ENCODE results near the gene PDE4D. TPM values are rescaled to one million over a fixed set of nuclear protein-coding genes. Genes with fewer than 3 reads are reported as not detected.

The PDE4D gene
- total RNA-seq, 2 donors from 2014 or later: 33.8 to 82.6 TPM

DNA sequence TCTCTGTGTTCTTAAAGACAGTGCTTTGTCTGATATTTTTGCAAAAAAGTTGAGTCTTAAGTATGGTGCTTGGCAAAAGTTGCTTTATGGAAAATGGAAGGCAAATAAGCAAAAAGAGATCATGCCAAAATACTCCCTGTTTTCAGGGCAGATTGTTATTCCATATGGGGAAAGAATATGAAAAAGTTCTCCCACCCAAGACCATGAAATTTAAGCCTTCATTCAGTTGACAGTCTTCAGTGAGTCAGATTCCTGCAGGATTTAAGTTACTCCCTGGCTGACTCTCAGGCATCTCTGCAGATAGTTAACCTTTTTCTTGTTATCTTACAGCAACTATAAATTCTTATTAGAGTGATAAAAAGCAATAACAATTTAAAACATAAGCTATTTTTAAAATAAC is 601.6 kb downstream of the PDE4D start:
- intact Hi-C loops (cut with DNase I): no loop called here
- DNase-seq: no peak
- ATAC-seq: no peak

DNA sequence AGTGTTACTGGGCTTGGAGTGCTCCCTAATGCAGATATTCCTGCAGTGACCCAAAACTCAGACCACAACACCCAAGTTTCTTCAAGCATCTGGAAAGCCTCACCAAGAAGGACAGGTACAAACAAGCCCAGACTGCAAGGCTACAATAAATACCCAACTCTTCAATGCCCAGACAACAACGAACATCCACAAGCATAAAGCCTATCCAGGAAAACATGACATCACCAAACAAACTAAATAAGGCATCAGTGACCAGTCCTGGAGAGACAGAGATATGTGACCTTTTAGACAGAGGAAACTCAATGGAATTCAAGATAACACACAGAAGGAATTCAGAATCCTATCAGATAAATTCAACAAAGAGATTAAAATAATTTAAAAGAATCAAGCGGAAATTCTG is 605.6 kb downstream of the PDE4D start:
- intact Hi-C loops (cut with DNase I): no loop called here
- DNase-seq (no peak), ATAC-seq (no peak)

DNA sequence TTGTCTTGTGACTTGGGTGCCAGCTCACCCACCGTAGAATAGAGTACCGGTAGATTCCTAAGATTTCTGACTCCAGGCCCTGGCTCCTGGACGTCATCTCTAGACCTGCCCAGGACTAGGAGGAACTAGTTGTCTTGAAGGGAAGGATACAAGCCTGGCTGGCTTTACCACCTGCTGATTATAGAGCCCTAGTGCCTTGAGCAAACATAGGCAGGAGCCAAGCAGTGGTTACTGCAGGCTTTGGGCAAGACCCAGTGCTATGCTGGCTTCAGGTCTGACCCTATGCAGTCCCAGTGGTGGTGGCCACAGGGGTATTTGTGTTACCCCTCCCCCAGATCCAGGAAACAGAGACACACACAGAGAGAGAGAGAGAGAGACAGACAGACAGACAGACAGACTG is 606.2 kb downstream of the PDE4D start:
- intact Hi-C loops (cut with DNase I): no loop called here
- DNase-seq (no peak), ATAC-seq (no peak)

DNA sequence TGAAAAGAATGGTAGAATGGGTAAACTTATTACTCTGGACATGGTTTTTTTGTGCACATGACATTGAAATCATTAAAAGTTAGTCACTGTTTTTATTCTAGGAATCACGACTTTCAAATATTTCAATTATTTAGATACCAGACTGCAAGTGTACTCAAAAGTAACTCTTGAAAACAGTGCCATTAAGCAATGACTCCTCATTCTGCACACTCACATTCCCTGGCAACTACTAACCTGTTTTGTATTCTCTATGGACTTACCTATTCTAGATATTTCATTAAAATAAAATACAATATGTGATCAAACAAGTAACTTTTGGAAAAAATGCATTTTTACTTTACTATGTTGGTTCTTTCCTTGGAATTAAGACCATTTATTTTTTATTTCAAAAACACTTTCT is 607.0 kb downstream of the PDE4D start:
- intact Hi-C loops (cut with DNase I): no loop called here
- ATAC-seq (no peak), DNase-seq (no peak)

DNA sequence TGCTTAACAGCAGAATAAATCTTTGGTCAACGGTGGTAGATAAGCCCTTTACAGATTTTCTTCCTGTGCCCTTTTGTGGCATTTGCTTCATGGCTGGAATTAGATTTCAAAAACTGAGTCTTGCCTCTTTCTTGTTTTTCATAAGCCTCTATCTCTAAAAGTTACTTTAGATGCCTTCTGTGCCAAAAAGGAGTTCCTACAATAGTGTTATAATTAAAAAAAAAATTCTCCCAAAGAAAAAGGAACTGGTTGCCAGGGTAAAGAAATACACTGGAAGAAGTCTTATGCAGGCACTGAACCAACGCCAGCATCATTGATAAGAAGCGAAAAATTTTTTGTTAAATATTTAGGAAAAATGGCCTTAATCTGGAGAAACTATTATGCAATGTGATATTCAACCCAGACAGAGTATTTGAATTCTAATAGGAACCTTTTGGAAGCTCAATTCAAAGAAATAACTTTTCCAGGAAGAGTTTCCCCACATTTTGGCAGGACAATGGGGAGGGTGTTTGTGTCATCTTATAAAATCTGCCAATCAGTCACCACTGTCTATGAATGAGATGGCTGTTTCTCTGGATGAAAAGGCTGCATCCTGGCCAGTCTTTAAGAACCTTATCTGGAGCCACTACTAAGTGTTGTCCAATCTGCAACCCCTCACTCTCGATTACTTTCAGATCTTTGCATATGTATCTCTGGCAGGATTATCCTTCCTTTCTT is 608.1 kb downstream of the PDE4D start:
- DNase-seq (no peak), ATAC-seq (peak; percentile 30 to 63)
- intact Hi-C loops (cut with DNase I): no loop called here

DNA sequence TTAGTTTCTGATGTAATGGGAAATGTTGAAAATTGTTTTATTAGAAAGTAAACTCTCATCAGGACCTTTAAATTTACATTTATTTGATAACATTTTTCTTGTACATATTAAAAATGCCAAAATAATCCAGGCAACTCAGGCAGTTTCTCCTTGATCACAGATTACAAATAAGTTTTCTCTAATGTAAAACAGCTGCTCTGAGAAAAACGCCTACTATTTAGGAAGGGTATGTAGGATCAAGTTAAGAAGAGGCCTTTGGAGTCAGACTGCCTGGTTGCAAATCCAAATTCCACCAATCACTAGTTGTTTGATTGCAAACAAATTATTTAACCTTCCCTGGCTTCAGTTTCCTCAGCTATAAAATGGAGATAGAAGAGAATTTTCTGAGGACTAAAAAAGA is 610.8 kb downstream of the PDE4D start:
- intact Hi-C loops (cut with DNase I): no loop called here
- no peak for DNase-seq
- ATAC-seq: no peak

DNA sequence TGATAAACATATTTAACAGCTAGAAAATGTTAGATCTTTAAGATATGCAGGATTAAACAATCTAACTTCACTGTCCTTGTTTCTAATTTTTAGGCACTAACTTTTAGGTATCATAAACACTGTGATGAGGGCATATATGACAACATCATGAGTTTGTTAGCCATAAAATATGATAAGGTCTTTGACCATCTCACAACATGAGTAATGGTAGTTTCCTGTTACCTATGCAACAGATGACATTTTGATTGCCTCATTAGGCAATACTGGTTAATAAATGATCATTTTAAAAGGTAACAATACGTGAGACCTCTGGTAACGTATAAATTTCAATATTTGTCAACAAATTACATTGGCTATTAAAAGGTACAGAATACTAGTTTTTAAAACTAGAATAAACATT is 613.5 kb downstream of the PDE4D start:
- no peak for ATAC-seq
- no peak for DNase-seq
- intact Hi-C loops (cut with DNase I): no loop called here

DNA sequence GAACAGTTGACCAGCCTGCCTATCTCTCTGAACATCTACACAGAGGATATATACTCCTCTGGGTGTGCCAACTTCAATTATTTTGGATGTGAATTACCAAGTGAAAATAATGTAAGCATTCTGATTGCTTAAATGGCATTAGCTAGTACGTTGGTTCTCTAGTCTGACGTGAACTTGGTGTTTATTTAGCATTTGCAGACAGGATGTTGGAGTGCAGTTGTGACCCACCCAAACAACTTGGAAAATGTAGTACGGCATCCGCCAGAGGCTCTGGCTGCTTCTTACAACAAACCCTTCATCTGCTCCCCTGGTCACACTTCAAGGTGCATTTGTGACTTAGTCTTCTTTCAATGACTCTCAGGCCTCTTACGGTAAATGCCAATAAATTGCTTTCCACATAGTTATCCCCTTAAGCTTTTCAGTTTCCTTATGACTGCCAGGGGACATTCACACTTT is 616.6 kb downstream of the PDE4D start:
- intact Hi-C loops (cut with DNase I): no loop called here
- peak; percentile 36 to 59 for ATAC-seq
- peak; percentile 32 for DNase-seq

DNA sequence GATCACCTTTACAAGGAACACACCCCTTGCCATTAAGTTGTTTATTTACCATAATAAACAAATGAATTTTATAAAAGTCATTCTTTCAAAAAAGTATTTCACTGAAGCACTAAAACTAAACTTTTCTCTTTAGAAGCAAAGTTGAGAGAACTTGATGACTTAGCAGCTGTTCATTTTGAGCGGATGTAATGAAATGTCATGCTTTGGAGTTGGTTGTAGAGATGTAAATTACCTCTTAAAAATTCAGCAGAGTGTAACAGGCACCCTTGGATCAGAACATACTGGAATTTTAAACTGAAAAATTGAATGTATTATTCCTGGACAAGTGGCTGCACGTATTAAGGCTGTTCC is 617.2 kb downstream of the PDE4D start:
- ATAC-seq (no peak), DNase-seq (no peak)

DNA sequence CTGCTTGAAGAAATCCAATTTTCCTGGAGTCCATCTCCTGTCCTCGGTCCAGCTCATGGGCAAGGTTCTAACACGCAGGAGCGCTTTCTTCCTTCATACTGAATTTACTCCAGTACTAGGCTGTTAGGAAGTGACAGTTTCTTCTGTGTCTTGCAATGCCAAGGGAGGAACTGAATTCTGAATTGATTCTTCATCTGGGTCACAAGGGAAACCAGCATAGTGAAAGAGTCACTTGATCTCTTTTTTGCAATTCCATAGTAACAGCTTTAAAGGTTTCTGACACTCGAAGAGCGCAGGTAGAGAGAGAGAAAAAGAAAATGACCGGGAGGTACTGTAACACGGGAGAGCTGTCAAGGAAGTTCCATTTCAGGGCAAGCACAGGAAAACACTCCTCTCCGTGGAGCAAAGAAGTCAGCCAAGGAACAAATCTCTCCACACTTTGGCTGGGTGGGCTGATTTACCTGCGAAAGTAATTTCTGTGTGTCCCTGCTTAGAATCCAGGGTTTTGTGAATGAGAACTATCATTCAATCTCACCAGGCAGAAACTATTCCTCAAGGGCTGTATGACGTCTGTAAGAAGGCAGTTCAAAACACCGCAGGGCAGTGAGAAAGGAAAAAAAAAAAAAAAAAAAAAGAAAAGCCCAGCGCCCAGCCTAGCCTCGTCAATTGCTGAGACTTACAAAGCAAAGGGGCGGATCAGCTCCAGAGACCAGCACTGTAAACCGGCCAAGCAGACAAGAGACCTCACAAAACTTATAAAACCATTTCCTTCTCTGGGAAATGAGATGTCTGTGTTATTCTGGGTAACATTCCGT is 617.8 kb downstream of the PDE4D start:
- intact Hi-C loops (cut with DNase I): no loop called here
- DNase-seq: peak; percentile 56
- ATAC-seq: peak; percentile 84 to 95

More for the DNA sequence above, 617.2 kb downstream of the PDE4D start:
- intact Hi-C loops (cut with DNase I): no loop called here

DNA sequence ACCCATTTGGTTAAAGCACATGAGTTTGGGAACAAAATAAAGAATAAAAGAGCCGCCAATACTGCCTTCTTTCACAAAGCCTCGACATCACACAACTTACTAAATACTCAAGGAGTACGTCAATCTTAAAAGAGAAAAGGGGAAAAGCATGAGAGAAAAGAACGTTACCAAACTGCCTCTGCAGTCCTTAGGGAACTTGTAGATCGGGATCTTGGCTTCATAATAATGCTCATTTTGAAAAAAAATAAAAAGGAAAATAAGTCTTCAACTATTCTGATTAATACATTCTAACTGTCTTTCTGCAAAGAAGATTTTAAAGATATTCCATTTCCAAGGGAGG is 618.4 kb downstream of the PDE4D start:
- intact Hi-C loops (cut with DNase I): no loop called here
- ATAC-seq (no peak), DNase-seq (no peak)

DNA sequence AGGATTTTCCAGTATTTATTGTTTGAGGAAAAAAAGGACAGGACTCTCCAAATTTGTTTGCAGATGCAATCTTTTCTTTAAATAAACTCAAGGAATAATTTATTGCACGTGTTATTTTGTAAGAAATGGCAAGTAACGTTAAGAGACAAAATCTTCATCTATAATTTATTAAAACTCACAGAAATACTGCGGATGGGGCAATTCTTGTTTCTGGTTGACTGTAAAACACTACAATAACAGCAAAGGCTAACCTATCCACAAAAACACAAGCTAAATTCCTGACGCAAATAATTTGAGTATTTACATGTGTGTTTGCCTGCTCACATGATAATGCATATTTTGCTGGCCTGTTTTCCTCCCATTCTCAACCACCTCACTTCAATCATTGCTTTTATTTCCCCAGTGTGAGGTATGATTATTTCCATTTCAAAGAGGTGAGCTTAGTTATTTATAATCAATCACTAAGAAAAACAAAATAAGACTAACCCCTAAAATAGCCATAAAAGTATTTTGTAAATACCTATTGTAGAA is 619.4 kb downstream of the PDE4D start:
- intact Hi-C loops (cut with DNase I): no loop called here
- DNase-seq (no peak), ATAC-seq (no peak)

DNA sequence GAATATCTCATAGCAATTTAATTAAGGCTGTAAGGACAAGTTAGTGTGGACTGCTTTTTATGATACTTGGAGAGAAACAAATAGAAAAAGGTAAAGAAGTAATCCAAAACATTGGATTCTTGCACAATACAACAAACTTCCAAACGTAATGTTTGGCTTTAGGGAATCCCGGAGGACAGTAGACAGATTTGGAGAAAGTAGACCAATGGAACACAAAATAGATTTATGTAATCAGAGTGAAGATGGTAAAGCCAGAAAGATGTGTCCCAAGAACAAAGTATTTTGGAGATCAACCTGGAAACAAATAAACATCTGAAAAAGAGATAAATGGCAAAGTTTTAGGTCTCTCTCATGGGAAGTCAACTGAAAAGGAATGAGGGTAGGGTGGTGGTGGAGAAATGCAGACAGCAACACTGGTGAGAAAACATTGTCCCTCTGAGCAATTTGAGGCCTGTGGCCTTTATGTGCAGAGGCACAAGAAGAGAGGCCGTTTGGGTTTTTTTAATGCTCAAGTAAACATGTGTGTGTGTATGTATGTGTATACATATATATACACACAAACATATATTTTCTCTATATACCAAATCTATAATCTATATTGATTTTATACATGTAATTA is 620.6 kb downstream of the PDE4D start:
- intact Hi-C loops (cut with DNase I): no loop called here
- DNase-seq (no peak), ATAC-seq (no peak)

DNA sequence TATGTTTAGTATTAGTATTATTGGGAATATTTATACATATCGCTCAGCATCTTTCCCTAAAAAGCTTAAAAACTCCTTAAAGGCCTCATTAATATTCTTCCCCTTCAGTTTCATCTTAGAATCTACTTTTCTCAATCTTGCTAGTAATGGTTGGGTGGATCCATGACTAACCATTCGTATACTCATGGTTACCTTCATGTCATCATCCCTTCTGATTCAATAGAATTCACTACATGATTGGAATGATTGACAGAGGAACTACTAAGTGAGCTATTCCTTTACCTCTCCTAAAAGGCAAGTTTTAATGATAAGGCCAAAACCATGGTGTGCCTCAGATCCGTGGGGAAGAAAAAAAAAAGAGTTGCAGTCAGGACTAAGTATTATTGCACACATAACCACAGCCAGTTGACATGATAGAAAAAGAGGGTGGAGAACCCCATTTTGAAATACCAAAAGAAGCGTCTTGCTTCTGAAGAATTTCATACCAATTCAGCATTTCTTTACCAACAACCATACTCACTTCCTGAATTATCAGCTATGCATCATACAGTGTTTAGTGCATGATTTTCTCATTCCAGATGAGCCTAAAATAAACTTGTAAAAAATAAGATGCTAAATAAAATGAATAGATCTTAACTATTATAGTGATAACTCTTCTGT is 624.6 kb downstream of the PDE4D start:
- ATAC-seq: no peak
- DNase-seq: no peak
- intact Hi-C loops (cut with DNase I): no loop called here

DNA sequence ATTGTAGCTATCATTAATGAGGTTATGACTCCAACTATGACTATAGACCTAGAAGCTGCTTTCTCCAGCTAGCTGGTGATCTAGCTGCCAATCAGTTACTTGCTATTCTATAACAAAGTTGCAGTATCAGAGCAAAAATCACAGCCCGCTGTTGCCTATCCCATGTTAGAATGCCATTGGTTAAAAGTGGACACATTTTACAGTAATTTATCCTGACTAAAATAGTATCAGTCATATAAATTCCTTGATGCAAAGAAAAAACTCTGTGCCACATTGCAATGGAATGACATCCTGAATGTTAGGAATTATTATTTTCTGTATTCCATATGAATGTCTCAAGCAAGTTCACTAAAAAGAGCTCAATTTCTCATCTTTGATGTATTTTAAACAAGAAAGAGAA is 626.5 kb downstream of the PDE4D start:
- intact Hi-C loops (cut with DNase I): no loop called here
- no peak for ATAC-seq
- DNase-seq: no peak

DNA sequence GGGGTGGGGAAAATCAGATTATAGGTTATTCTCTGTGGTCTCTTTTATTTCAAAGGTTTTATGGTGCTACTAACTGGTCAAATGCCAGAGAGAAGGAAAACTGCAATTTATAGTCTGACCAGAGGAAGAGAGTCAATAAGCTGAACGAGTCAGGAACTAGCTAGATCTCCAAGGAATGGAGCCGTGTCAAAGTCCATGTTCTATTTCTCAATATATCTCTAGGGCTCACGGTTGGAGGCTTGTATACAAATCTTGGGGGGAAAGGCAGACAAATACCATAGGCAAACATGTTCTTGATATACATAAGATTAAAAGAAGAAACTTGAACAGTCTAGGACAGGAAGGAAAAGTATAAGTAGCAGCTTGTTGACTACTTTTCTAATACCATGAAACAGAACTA is 627.1 kb downstream of the PDE4D start:
- intact Hi-C loops (cut with DNase I): no loop called here
- DNase-seq (no peak), ATAC-seq (peak in 1 of 2 donors; percentile 27)

DNA sequence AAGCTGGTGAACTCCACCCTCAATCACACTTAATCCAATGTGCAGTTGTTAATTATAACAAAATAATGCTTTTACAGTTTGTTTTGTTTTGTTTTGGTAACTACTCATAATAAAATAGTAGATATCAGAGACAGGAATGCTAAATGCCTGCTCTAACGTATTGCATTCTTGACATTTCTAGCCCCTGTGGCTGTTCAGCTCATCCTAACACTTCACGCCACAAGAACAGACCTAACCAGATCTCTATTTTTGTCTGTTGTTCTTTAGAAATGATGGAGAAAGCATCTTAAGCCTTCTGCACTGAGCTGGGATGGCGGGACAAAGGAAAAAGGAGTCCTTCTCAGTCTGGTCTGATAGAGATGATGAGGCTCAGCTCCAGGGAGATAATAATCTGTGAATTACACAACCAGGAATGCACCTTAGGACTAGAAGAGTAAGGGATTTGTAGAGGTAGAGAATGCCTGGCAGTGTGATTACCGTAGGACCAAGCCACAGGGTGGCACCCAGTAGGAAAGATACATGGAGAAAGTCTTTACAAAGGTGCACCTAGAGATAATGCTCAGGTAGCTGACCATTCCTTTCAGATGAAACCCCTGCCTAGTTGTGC is 628.8 kb downstream of the PDE4D start:
- no peak for DNase-seq
- peak; percentile 58 for ATAC-seq
- intact Hi-C loops (cut with DNase I): no loop called here

DNA sequence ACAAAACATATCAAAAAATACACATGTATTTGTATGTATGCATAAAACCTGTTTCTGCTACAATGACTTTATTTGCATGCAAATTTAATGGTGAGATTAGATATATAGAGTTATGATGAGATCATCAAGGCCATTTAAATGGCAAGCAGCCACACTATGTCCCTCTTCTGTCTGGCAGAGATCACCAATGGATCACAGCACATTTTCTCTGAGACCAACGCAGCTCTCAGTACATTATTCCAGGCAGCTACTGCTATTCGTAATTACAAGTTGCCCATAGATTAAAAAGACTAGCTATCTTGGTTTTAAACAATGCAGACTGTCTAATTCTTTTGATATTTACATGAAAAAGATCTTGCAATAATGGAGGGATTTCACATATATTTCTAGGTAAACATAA is 629.5 kb downstream of the PDE4D start:
- intact Hi-C loops (cut with DNase I): no loop called here
- ATAC-seq (peak in 1 of 2 donors; percentile 27), DNase-seq (no peak)

DNA sequence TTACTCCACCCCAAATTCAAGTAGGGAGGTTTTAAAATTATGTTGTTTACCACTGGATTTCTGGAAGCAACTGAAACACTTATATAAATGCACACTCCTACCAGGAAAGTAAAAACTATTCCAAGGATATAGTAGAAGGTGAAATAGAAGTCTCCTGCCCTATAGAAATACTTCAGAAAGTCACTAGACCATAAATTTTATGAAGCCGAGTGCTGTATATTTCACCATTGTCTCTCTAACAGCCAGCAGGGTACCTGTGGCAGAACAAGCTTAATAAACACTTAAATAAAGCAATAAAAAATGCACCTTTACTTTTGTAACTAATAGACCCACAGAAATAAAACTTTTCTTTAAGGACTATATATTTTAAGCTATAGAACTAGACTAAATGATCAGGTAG is 631.6 kb downstream of the PDE4D start:
- intact Hi-C loops (cut with DNase I): no loop called here
- ATAC-seq (no peak), DNase-seq (no peak)

Data from left cardiac atrium (tissue), 4 donors.